SU-DHL-6 (cell line): Measurements from ENCODE around the gene P4HB.

Experiments used
- H2AFZ ChIP-seq: fragments of 200-600 bp; sonication (generic); 2 replicates; pipeline ENCODE4 v1.6.1; 2014; ENCODE audit warnings: low read depth, mild to moderate bottlenecking, moderate library complexity, mixed read lengths, antibody characterized with exemption, low read length; ENCODE audit not compliant: severe bottlenecking
- H3F3A ChIP-seq: fragments of 200-600 bp; shearing (Covaris generic); 2 replicates; pipeline ENCODE4 v1.6.0; 2016; ENCODE audit warnings: antibody characterized with exemption, mild to moderate bottlenecking; ENCODE audit not compliant: insufficient read depth
- H3K27ac ChIP-seq: fragments of 200-600 bp; sonication (generic); 2 replicates; pipeline ENCODE4 v1.5.1; 2016; ENCODE audit warnings: low read depth, mild to moderate bottlenecking, low read length, moderate library complexity, mixed read lengths
- H3K27me3 ChIP-seq: fragments of 200-600 bp; sonication (generic), shearing (Covaris generic); 2 replicates; pipeline ENCODE4 v1.6.0; 2014; ENCODE audit warnings: mild to moderate bottlenecking, low read length
- H3K36me3 ChIP-seq: fragments of 200-600 bp; sonication (generic); 2 replicates; pipeline ENCODE4 v1.6.1; 2014; ENCODE audit warnings: mild to moderate bottlenecking, low read length, mixed read lengths
- H3K4me2 ChIP-seq: fragments of 300-600, 200-600 bp; shearing (Covaris generic), sonication (generic); 2 replicates; pipeline ENCODE4 v1.6.0; 2014; ENCODE audit warnings: low read length, low read depth, mild to moderate bottlenecking; ENCODE audit not compliant: poor library complexity, severe bottlenecking
- H3K4me3 ChIP-seq: fragments of 200-600 bp; sonication (generic); 2 replicates; pipeline ENCODE4 v1.5.1; 2014; ENCODE audit warnings: antibody characterized with exemption, low read length, mild to moderate bottlenecking, mixed read lengths; ENCODE audit not compliant: insufficient read depth, poor library complexity, severe bottlenecking
- H3K79me2 ChIP-seq: fragments of 200-600 bp; sonication (generic); 2 replicates; pipeline ENCODE4 v1.6.1; 2014; ENCODE audit warnings: mild to moderate bottlenecking, low read length, moderate library complexity; ENCODE audit not compliant: insufficient read depth
- H3K9ac ChIP-seq: fragments of 200-600 bp; sonication (generic); 2 replicates; pipeline ENCODE4 v1.7.0; 2014; ENCODE audit warnings: mild to moderate bottlenecking, low read length
- H3K9me2 ChIP-seq: fragments of 200-600 bp; sonication (generic); replicated peaks from 2 replicates; pipeline ENCODE4 v1.6.1; 2014; ENCODE audit warnings: low read length; ENCODE audit not compliant: insufficient read depth
- H3K9me3 ChIP-seq: fragments of 200-600 bp; sonication (generic); 2 replicates; pipeline ENCODE4 v1.6.1; 2014; ENCODE audit warnings: low read length, mixed read lengths; ENCODE audit not compliant: insufficient read depth
- H4K20me1 ChIP-seq: fragments of 200-600 bp; sonication (generic); 2 replicates; pipeline ENCODE4 v1.6.1; 2014; ENCODE audit warnings: low read depth, mild to moderate bottlenecking, antibody characterized with exemption, low read length, moderate library complexity, mixed read lengths
- EZH2phosphoT487 ChIP-seq: fragments of 200-600 bp; sonication (generic), shearing (Covaris generic); conservative IDR thresholded peaks from 2 replicates; pipeline ENCODE4 v1.6.1; 2018; ENCODE audit warnings: mild to moderate bottlenecking, antibody characterized with exemption, low read length, moderate library complexity, mixed read lengths
- TF ChIP-seq, protein P1 (sequence below): fragments of 200-600 bp; sonication (generic); IDR thresholded peaks from one replicate; pipeline ENCODE4 v1.5.1; 2017; ENCODE audit warnings: antibody characterized with exemption, mild to moderate bottlenecking, low read length, moderate library complexity; ENCODE audit not compliant: insufficient read depth, poor library complexity, severe bottlenecking

P4HB gene

DNA sequence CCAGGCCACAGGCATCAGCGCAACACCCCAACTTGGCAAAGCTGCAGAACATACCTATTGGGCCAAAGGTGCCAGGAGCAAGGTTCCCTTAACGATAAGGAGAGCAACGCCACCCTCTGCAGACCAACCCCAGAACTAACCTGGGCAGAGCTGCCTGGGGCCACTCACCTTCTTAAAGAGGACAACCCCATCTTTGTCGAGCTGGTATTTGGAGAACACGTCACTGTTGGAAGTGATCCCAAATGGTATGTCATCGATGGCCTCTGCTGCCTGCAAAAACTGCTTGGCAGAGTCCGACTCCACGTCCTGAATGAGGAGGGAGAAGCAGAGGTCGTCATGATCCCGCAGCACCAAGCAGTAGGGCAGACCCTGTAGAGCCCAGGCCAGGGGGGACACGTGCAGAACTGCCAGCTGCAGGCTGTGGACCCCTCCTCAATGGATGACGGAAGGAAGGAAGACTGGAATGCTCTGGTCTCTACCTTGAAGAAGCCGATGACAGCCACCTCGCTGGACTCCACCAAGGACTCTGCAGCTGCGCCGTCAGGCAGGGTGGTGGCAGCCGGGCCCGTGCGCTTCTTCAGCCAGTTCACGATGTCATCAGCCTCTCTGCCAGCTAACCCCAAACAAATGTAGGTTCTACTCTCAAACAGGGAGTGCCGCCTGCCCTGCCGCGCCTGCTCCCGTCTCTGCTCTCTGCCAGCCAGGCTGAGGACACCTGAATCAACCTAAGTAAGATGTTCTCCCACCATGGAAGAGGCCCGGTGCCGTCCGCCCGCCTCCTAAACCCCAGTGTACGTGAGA, 5.2 kb downstream of the P4HB start:
- Histone ChIP-seq H4K20me1 (0 out of 2 replicates have a peak, but pooled peaks cover 3% of the 10 kb centered on the region), H3K9ac (no peak overlapping the region), H3K36me3 (peaks cover 10% of the 10 kb centered on the region), H3K4me2 (no peak overlapping the region), H3K9me3 (no peaks in the 10 kb centered on the region), H3K27ac (no peak overlapping the region), H3K79me2 (peaks cover 37% of the 10 kb centered on the region), H3F3A (no peaks in the 10 kb centered on the region), H3K9me2 (no peaks in the 10 kb centered on the region), H3K27me3 (no peaks in the 10 kb centered on the region), H2AFZ (no peak overlapping the region), H3K4me3 (no peak overlapping the region)
- TF ChIP-seq, protein P1, sequence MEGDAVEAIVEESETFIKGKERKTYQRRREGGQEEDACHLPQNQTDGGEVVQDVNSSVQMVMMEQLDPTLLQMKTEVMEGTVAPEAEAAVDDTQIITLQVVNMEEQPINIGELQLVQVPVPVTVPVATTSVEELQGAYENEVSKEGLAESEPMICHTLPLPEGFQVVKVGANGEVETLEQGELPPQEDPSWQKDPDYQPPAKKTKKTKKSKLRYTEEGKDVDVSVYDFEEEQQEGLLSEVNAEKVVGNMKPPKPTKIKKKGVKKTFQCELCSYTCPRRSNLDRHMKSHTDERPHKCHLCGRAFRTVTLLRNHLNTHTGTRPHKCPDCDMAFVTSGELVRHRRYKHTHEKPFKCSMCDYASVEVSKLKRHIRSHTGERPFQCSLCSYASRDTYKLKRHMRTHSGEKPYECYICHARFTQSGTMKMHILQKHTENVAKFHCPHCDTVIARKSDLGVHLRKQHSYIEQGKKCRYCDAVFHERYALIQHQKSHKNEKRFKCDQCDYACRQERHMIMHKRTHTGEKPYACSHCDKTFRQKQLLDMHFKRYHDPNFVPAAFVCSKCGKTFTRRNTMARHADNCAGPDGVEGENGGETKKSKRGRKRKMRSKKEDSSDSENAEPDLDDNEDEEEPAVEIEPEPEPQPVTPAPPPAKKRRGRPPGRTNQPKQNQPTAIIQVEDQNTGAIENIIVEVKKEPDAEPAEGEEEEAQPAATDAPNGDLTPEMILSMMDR, result no peak
- TF ChIP-seq EZH2phosphoT487, result no peak

DNA sequence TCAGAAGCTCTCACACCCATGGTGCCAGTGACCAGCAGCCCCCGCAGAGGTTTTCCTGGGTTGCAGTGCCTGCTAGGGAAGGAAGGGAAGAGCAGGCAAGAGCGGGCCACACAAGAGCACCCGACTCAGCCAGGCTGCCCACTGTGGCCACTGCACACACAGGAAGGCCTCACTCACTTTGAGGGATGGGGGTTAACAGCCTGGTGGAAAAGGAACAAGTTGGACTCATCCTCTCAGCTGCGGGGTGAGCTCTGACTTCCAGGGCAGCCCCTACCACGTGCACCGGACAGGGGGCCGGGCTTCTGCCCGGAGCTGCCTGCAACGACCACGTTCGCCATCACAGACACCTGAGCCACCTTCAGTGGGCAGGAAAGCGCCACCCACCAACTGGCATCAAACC, 8.1 kb downstream of the P4HB start:
- no peaks in the 10 kb centered on the region for H3K27me3 ChIP-seq
- TF ChIP-seq, protein P1, result no peak
- TF ChIP-seq EZH2phosphoT487, result no peak
- H3K4me2 ChIP-seq, result no peak overlapping the region
- no peak overlapping the region for H3K4me3 ChIP-seq
- H2AFZ ChIP-seq, result no peak overlapping the region
- no peaks in the 10 kb centered on the region for H3F3A ChIP-seq
- H3K9me3 ChIP-seq, result no peaks in the 10 kb centered on the region
- H3K9ac ChIP-seq, result no peak overlapping the region
- H4K20me1 ChIP-seq, result no peaks in the 10 kb centered on the region
- H3K27ac ChIP-seq, result no peak overlapping the region
- no peaks in the 10 kb centered on the region for H3K9me2 ChIP-seq
- peaks cover 5% of the 10 kb centered on the region; the same call in 1 of the 2 replicates for H3K36me3 ChIP-seq
- H3K79me2 ChIP-seq, result peaks cover 8% of the 10 kb centered on the region

DNA sequence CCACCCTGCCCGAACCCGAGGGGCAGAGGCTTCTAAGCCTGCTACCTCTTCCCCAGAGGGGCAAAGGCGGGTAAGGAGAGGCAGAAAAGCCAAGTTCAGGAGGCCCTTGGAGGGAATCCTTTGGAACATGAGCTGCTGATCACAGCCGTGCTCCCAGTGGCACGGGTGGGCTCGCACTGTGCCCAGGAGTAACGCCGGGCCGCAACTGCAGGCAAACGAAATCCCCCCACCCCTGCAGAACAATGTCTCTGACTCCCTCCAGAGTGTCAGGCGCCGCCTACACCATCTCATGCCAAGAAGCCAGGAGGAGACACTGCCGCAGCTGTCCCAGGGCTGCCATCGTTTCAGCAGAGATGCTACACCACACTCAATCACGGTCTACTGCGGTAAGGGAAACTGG, 8.9 kb downstream of the P4HB start:
- no peak overlapping the region for H3K27ac ChIP-seq
- no peaks in the 10 kb centered on the region for H3F3A ChIP-seq
- TF ChIP-seq, protein P1, result no peak
- no peak for TF ChIP-seq EZH2phosphoT487
- no peaks in the 10 kb centered on the region for H4K20me1 ChIP-seq
- H3K9ac ChIP-seq, result no peak overlapping the region
- H3K9me2 ChIP-seq, result no peaks in the 10 kb centered on the region
- no peak overlapping the region for H2AFZ ChIP-seq
- no peak overlapping the region for H3K4me3 ChIP-seq
- H3K9me3 ChIP-seq, result no peaks in the 10 kb centered on the region
- peaks cover 3% of the 10 kb centered on the region for H3K79me2 ChIP-seq
- H3K36me3 ChIP-seq, result peaks cover 5% of the 10 kb centered on the region; the same call in 1 of the 2 replicates
- no peaks in the 10 kb centered on the region for H3K27me3 ChIP-seq
- H3K4me2 ChIP-seq, result no peak overlapping the region
